Measurements from ENCODE around the gene DLEC1.

The DLEC1 gene

DNA sequence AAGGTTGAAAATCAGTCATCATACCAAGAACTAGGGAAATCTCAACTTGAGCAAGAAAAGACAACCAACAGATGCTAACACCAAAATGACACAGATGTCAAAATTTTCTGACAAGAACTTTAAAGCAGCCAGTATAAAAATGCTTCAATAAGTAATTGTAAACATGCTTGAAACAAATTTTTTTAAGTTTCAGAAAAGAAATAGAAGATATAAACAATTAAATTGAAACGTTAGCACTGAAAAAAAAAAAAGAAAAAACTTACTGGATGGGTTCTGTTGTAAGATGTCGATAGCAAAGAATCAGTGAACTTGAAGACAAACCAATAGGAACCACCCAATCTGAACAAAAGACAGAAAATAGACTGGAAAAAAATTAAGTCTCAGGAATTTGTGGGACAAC is 107.5 kb downstream of the DLEC1 start:
- no peak for FAIRE-seq
- TF ChIP-seq PAX5 (IDR thresholded peaks at IDR 0.05; ENCODE audit: insufficient read depth, low read length, severe bottlenecking) = no peak
- no peak for TF ChIP-seq POLR2A (IDR thresholded peaks at IDR 0.05; ENCODE audit: low read depth, low read length)
- no peak for TF ChIP-seq SPI1 (IDR thresholded peaks at IDR 0.05; ENCODE audit: low read depth, low read length)
- TF ChIP-seq POLR2AphosphoS5 (IDR thresholded peaks at IDR 0.05; ENCODE audit: low read depth, low read length) = no peak
- no peak for TF ChIP-seq POU2F2 (IDR thresholded peaks at IDR 0.05; ENCODE audit: low read depth, low read length)
- no peak for TF ChIP-seq TAF1 (IDR thresholded peaks at IDR 0.05; ENCODE audit: low read depth, low read length)
- DNase-seq (ENCODE audit: insufficient read length, low spot score) = no peak

DNA sequence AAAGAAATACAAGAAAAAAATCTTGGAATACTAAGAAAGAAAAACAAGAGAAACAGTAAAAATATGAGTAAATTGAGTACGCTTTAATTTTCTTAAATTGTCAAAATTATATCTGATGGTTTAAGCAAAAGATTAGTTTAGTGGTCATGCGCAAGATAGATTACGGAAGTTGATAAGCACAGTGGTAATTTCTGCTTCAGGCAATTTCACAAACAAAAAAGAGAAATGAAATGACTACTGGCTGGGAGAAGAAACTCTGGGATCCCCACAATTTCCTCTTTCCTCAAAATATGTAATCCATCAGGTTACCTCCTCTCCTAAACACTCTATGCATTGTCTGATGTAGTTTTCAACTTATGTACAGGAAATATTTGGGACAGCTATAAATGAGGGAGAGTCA is 108.4 kb downstream of the DLEC1 start:
- DNase-seq (ENCODE audit: insufficient read length, low spot score) (no peak), FAIRE-seq (no peak)
- no peak for TF ChIP-seq POLR2AphosphoS5 (IDR thresholded peaks at IDR 0.05; ENCODE audit: low read depth, low read length)
- no peak for TF ChIP-seq TAF1 (IDR thresholded peaks at IDR 0.05; ENCODE audit: low read depth, low read length)
- TF ChIP-seq POU2F2 (IDR thresholded peaks at IDR 0.05; ENCODE audit: low read depth, low read length) = no peak
- no peak for TF ChIP-seq SPI1 (IDR thresholded peaks at IDR 0.05; ENCODE audit: low read depth, low read length)
- no peak for TF ChIP-seq PAX5 (IDR thresholded peaks at IDR 0.05; ENCODE audit: insufficient read depth, low read length, severe bottlenecking)
- TF ChIP-seq POLR2A (IDR thresholded peaks at IDR 0.05; ENCODE audit: low read depth, low read length) = no peak

DNA sequence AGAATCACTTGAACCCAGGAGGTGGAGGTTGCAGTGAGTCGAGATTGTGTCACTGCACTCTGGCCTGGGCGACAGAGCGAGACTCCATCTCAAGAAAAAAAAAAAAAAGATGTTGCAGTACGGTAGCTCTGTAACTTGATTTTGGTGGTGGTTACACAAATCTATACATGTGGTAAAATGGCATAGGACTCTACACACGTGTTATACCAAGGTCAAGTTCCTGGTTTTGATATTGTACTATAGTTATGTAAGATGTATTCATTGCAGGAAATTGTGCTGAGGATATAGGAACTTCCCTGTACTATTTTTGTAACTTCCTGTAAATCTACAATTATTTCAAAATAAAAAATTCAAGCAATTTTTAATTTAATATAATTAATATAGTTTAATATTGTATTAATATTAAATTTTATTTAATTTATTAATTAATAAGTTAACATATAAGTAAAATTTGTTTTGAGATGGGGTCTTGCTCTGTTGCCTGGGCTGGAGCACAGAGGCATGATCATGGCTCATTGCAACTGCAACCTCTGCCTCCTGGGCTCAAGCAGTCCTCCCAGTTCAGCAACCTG is 109.4 kb downstream of the DLEC1 start:
- FAIRE-seq (no peak), DNase-seq (ENCODE audit: insufficient read length, low spot score) (no peak)
- no peak for TF ChIP-seq POLR2AphosphoS5 (IDR thresholded peaks at IDR 0.05; ENCODE audit: low read depth, low read length)
- TF ChIP-seq PAX5 (IDR thresholded peaks at IDR 0.05; ENCODE audit: insufficient read depth, low read length, severe bottlenecking) = no peak
- no peak for TF ChIP-seq POLR2A (IDR thresholded peaks at IDR 0.05; ENCODE audit: low read depth, low read length)
- TF ChIP-seq TAF1 (IDR thresholded peaks at IDR 0.05; ENCODE audit: low read depth, low read length) = no peak
- TF ChIP-seq POU2F2 (IDR thresholded peaks at IDR 0.05; ENCODE audit: low read depth, low read length) = no peak

DNA sequence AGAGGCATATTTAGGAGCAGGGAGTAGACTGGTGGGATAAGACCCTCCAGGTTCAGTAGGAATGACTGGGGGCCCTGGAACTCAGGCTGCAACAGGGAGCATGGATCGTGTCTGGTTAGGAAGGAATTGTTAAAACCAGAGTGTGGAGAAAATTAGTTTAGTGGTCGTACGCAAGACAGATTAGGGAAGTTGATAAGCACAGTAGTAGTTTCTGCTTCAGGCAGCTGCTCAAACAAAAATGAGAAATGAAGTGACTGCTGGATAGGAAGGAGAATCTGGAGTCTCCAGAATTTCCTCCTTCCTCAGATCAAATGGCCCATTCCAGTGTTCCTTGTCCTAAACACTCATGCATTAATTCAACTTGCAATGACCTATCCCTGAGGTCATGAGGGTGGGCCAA is 110.7 kb downstream of the DLEC1 start:
- TF ChIP-seq PAX5 (IDR thresholded peaks at IDR 0.05; ENCODE audit: insufficient read depth, low read length, severe bottlenecking) (no peak), SPI1 (IDR thresholded peaks at IDR 0.05; ENCODE audit: low read depth, low read length) (peak; percentile 17; the same call in 1 of the 2 replicates)
- FAIRE-seq = no peak
- no peak for DNase-seq (ENCODE audit: insufficient read length, low spot score)

DNA sequence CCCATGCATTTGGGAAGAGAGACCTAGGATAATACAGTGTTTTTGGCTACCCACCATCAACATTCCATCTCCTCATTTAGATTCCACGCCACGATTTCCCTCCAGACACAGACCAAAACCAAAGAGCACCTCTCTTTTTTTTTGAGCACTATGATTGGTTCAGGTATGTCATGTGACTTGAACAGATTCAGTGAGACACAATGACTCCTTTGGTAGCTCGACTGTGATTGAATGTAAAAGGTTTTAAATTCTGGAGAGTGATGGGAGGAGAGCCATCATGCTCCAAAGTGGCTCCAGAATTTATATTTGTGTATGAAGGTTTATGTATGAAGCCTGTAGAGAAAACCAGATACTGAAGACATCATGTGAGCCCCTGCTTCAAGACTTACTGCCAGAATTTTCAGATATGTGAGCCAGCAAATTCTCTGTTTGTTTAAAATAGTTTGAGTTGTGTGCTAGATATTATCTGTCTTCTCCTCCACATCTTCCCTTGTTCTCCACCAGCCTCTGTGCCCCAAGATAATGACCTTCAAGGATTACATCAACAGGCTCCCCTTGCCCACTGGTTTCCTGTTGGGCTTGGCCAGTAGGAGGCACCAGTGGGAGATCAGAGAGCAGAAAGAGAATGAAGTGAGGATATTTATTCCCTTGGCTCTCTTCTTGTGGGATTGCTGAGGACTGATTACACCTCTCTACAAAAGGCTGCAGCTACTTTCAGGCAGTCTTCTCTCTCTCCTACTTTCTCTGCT is 111.9 kb downstream of the DLEC1 start:
- DNase-seq (ENCODE audit: insufficient read length, low spot score) (no peak), FAIRE-seq (no peak)
- TF ChIP-seq POLR2AphosphoS5 (IDR thresholded peaks at IDR 0.05; ENCODE audit: low read depth, low read length) (no peak), SPI1 (IDR thresholded peaks at IDR 0.05; ENCODE audit: low read depth, low read length) (no peak), TAF1 (IDR thresholded peaks at IDR 0.05; ENCODE audit: low read depth, low read length) (no peak), PAX5 (IDR thresholded peaks at IDR 0.05; ENCODE audit: insufficient read depth, low read length, severe bottlenecking) (no peak), POLR2A (IDR thresholded peaks at IDR 0.05; ENCODE audit: low read depth, low read length) (no peak), POU2F2 (IDR thresholded peaks at IDR 0.05; ENCODE audit: low read depth, low read length) (no peak)

DNA sequence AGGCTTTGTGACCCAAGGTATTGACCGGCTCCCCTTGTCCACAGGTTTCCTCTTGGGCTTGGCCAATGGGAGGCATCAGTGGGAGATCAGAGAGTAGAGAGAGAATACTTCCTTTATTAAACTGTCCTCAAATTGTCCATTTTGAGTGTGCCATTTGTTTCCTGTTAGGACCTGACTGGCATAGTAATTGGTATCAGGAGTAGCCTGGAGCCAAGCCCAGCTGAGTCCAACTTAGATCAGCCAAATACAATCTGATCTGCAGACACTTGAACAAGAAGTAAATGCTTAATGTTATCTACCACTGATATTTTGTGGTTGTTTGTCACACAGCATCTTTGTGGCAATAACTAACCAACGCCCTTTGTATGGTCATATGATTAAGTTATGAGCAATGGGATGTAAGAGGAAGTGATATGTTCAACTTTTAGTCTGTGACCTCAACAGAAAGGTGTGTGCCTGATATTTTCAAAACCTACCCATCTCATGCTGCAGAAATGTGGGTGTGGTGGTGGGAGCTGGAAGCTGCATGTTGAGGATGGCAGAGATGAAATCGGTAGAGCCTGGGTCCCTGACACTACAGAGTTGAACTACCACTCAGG is 112.8 kb downstream of the DLEC1 start:
- DNase-seq (ENCODE audit: insufficient read length, low spot score) (no peak), FAIRE-seq (peak; percentile 83)
- TF ChIP-seq SPI1 (IDR thresholded peaks at IDR 0.05; ENCODE audit: low read depth, low read length) = peak; percentile 74
- no peak for TF ChIP-seq TAF1 (IDR thresholded peaks at IDR 0.05; ENCODE audit: low read depth, low read length)

DNA sequence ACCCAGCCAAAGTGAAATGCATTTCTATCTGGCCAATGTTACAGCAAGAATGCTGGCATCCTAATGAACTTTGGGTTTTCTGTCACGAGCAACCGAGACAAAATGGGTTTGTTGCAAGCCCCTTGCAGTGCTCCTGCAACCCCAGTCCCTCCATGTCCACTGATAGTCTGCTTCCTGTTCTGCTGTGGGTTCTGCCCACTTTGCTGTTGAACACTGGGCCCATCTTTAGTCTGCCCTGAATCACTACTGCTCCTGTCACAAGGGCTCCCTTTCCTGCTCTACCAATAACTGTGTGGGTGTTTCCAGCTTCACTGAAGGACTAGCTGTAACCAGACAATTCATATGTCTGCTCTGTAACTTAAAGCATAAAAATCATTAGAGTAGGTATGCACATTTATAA is 113.6 kb downstream of the DLEC1 start:
- FAIRE-seq (no peak), DNase-seq (ENCODE audit: insufficient read length, low spot score) (no peak)
- TF ChIP-seq POLR2A (IDR thresholded peaks at IDR 0.05; ENCODE audit: low read depth, low read length) = no peak
- TF ChIP-seq PAX5 (IDR thresholded peaks at IDR 0.05; ENCODE audit: insufficient read depth, low read length, severe bottlenecking) = no peak
- TF ChIP-seq TAF1 (IDR thresholded peaks at IDR 0.05; ENCODE audit: low read depth, low read length) = no peak
- TF ChIP-seq POU2F2 (IDR thresholded peaks at IDR 0.05; ENCODE audit: low read depth, low read length) = no peak
- TF ChIP-seq POLR2AphosphoS5 (IDR thresholded peaks at IDR 0.05; ENCODE audit: low read depth, low read length) = no peak
- no peak for TF ChIP-seq SPI1 (IDR thresholded peaks at IDR 0.05; ENCODE audit: low read depth, low read length)

DNA sequence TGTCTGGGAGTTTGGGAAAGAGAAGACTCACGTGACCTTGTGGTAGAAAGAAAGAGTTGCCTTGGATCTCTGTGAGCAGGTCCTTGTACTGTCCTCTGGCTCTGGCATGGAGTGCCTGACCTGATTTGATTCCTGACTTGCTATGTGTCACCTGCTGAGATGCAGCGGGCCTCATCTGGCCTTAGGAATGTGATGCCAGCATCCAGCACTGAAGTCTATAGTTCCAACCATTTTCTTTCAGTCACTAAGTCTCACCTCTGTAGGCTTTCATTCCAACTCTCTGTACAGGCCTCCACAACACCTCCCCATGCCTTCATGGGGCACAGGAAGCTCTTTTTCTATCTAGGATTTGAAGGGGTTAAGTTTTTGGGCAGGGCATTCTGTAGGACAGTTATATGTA is 114.2 kb downstream of the DLEC1 start:
- DNase-seq (ENCODE audit: insufficient read length, low spot score) (no peak), FAIRE-seq (no peak)
- TF ChIP-seq PAX5 (IDR thresholded peaks at IDR 0.05; ENCODE audit: insufficient read depth, low read length, severe bottlenecking) (no peak), POLR2AphosphoS5 (IDR thresholded peaks at IDR 0.05; ENCODE audit: low read depth, low read length) (no peak), POU2F2 (IDR thresholded peaks at IDR 0.05; ENCODE audit: low read depth, low read length) (no peak), SPI1 (IDR thresholded peaks at IDR 0.05; ENCODE audit: low read depth, low read length) (no peak)

DNA sequence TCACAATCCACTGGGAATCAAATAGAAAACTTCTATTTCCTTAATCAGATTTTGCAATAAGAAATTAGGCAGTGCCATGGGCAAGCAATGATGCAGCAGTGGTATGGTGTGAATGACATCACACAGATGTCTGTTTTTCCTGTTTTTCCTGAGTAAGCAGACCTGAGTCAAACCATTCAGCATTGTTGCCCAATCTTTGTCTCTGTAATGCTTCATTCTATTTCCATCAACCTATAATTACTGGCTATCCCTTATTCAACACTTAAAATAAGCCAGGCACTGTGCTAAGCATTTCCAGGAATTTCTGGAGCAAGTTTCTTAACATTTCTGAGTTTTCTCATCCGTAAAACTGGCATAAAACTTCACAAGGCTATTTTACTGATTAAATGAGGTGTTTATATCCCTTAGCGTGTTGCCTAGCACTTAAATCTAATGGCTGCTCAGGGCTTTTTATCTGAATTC is 115.1 kb downstream of the DLEC1 start:
- no peak for TF ChIP-seq PAX5 (IDR thresholded peaks at IDR 0.05; ENCODE audit: insufficient read depth, low read length, severe bottlenecking)
- no peak for TF ChIP-seq TAF1 (IDR thresholded peaks at IDR 0.05; ENCODE audit: low read depth, low read length)
- no peak for TF ChIP-seq POLR2A (IDR thresholded peaks at IDR 0.05; ENCODE audit: low read depth, low read length)
- no peak for TF ChIP-seq SPI1 (IDR thresholded peaks at IDR 0.05; ENCODE audit: low read depth, low read length)
- no peak for TF ChIP-seq POLR2AphosphoS5 (IDR thresholded peaks at IDR 0.05; ENCODE audit: low read depth, low read length)
- TF ChIP-seq POU2F2 (IDR thresholded peaks at IDR 0.05; ENCODE audit: low read depth, low read length) = no peak

More for the DNA sequence above, 115.1 kb downstream of the DLEC1 start:
- no peak for DNase-seq (ENCODE audit: insufficient read length, low spot score)
- no peak for FAIRE-seq
